GM18511 (cell line): Measurements from ENCODE around the gene SMAD4.
"Not testable (repeated sequence)": the region's sequence is repeated elsewhere in the genome, so short reads cannot be mapped to it uniquely, and the experiment has no call there.

ENCODE experiments used
- ATAC-seq: cut with Tn5 transposase; IDR thresholded peaks from one replicate; pipeline ENCODE4 v1.9.1; 2021; ENCODE audit warnings: mild to moderate bottlenecking, moderate library complexity; ENCODE audit not compliant: unreplicated experiment

Gene SMAD4

GRCh38 chr18:51107598-51108305 lies 77.7 kb downstream of the SMAD4 start:
- ATAC-seq, result no peak

GRCh38 chr18:51108330-51108729 lies 78.3 kb downstream of the SMAD4 start:
- ATAC-seq, result no peak

- peak; percentile 79 for ATAC-seq
These were observed 80.2 kb downstream of the SMAD4 start for GRCh38 chr18:51110073-51110797.

GRCh38 chr18:51111633-51112355 lies 81.8 kb downstream of the SMAD4 start:
- not testable (repeated sequence) for ATAC-seq

GRCh38 chr18:51116996-51117395 lies 87.0 kb downstream of the SMAD4 start:
- not testable (repeated sequence) for ATAC-seq

GRCh38 chr18:51119561-51119960 lies 89.5 kb downstream of the SMAD4 start:
- ATAC-seq, result not testable (repeated sequence)

- not testable (repeated sequence) for ATAC-seq
These were observed 90.0 kb downstream of the SMAD4 start for GRCh38 chr18:51119976-51120375.

- ATAC-seq, result no peak
These were observed 91.0 kb downstream of the SMAD4 start for GRCh38 chr18:51120809-51121596.

GRCh38 chr18:51121597-51121857 lies 91.5 kb downstream of the SMAD4 start:
- ATAC-seq, result no peak

GRCh38 chr18:51122266-51123045 lies 92.4 kb downstream of the SMAD4 start:
- no peak for ATAC-seq

GRCh38 chr18:51123046-51123395 lies 93.0 kb downstream of the SMAD4 start:
- ATAC-seq, result no peak

GRCh38 chr18:51123481-51123880 lies 93.5 kb downstream of the SMAD4 start:
- ATAC-seq, result no peak

GRCh38 chr18:51123936-51124486 lies 94.0 kb downstream of the SMAD4 start:
- no peak for ATAC-seq

GRCh38 chr18:51125976-51126375 lies 96.0 kb downstream of the SMAD4 start:
- ATAC-seq, result no peak

GRCh38 chr18:51127664-51128063 lies 97.7 kb downstream of the SMAD4 start:
- ATAC-seq, result no peak

GRCh38 chr18:51128533-51128932 lies 98.5 kb downstream of the SMAD4 start:
- ATAC-seq, result no peak

GRCh38 chr18:51132256-51132935 lies 102.4 kb downstream of the SMAD4 start:
- ATAC-seq, result peak; percentile 77

GRCh38 chr18:51133580-51134160 lies 103.7 kb downstream of the SMAD4 start:
- ATAC-seq, result no peak
